ENCODE measurements around the gene UMAD1. TPM values are rescaled to one million over a fixed set of nuclear protein-coding genes. Genes with fewer than 3 reads are reported as not detected.

UMAD1 gene
- total RNA-seq, 1 donor from 2014 or later: 13.7 TPM

DNA sequence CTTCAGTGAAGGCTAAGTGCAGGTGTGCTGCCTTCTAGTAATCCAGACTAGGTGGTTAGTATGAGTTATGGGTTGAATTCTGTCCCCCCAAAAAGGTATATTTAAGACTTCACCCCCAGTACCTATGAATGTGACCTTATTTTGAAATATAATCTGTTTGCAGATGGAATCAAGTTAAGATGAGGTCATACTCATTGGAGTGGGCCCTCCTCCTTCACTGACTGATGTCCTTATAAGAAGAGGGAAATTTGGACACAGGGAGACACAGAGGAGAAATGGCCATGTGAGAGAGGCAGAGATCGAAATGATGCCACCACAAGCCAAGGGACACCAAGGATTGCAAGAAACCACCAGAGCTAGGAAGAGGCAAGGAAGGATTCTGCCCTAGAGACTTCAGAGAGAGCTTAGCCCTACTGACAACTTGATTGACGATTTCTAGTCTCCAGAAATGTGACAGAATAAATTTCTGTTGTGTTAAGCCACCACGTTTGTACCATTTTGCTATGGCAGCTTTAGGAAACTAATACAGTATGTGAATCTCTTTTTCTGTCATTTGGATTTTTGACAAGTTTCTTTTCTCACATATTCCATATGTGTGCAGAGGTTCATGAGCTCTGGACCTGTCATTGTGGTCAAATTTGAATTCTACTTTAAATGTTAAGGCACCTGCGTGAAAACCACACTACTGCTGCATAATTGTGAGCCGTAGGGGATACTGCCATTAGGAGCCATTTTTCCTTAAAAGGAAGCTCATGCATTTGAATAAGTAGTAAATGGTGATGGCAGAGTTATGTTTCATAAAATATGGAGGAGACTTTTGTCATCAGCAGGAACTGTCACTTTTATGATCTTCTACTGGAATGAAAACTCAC, 80.4 kb downstream of the UMAD1 start:
- no peak for DNase-seq (ENCODE audit: low spot score)

- DNase-seq (ENCODE audit: low spot score): no peak
Observed at GRCh38 chr7:7731732-7732131, 91.2 kb downstream of the UMAD1 start.

GRCh38 chr7:7732621-7733281, 92.2 kb downstream of the UMAD1 start:
- peak; percentile 64 for DNase-seq (ENCODE audit: low spot score)

DNA sequence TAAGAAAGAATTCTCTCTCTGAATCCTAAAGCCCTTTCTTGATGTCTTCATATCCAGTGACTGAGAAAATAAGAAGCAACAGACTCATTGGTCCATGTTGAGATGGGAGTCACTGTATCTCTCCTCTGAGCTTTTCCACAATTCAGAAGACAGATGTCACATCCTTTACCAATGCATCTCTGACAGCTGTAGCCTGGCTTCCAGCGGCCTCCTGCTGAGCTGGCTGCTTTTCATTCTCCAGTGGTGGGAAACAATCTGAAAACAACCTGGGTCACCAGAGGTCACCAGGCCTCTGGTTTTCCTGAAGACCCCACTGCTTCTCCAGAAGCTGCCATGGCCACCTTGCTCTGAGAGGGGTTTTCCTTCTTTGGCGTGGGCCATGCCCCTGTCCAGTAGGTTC, 96.1 kb downstream of the UMAD1 start:
- DNase-seq (ENCODE audit: low spot score): no peak

- DNase-seq (ENCODE audit: low spot score): no peak
Observed at GRCh38 chr7:7737674-7738073, 97.1 kb downstream of the UMAD1 start.

DNA sequence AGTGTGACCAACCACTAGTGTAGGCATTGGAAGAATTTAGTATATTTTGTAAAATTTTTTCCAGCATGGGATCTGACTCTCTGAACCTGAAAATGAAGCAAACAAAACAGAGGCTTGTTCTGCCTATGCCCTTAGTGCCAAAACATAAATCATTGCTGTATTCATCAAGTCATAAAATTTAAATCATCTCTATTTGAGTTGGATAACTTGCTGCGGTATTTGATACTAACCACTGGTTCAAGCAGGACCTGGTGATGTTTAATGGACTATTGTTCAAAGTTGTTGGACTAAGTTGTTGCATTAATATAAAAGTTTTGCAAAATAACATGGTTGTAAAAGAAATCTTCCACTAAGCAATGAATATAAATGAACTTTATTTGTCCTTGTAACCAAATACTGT, 97.6 kb downstream of the UMAD1 start:
- DNase-seq (ENCODE audit: low spot score): no peak

- DNase-seq (ENCODE audit: low spot score): no peak
Observed at GRCh38 chr7:7738622-7739021, 98.1 kb downstream of the UMAD1 start.

GRCh38 chr7:7739204-7740036, 98.9 kb downstream of the UMAD1 start:
- no peak for DNase-seq (ENCODE audit: low spot score)

GRCh38 chr7:7740037-7740355, 99.4 kb downstream of the UMAD1 start:
- DNase-seq (ENCODE audit: low spot score): no peak

GRCh38 chr7:7742223-7742622, 101.7 kb downstream of the UMAD1 start:
- DNase-seq (ENCODE audit: low spot score): no peak

GRCh38 chr7:7745258-7745657, 104.7 kb downstream of the UMAD1 start:
- DNase-seq (ENCODE audit: low spot score): no peak

DNA sequence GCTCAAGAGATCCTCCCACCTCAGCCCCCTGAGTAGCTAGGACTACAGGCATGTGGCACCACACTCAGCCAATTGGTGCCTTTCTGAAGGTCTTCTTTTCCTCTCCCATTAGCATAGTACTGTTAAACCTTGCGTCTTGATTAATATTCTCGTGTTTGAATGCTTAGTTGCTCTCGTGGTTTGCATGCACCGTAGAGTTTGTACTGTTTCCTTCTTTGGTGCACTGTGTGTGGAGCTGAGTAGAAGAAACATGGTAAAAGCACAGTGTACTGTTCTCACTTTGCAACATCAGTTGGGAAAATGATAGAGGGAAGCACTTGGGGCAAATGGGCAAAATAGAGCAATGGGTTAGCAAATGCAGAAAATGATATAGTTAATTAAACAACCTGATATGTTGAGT, 105.4 kb downstream of the UMAD1 start:
- DNase-seq (ENCODE audit: low spot score): no peak

GRCh38 chr7:7746458-7746857, 105.9 kb downstream of the UMAD1 start:
- peak; percentile 64 for DNase-seq (ENCODE audit: low spot score)

DNA sequence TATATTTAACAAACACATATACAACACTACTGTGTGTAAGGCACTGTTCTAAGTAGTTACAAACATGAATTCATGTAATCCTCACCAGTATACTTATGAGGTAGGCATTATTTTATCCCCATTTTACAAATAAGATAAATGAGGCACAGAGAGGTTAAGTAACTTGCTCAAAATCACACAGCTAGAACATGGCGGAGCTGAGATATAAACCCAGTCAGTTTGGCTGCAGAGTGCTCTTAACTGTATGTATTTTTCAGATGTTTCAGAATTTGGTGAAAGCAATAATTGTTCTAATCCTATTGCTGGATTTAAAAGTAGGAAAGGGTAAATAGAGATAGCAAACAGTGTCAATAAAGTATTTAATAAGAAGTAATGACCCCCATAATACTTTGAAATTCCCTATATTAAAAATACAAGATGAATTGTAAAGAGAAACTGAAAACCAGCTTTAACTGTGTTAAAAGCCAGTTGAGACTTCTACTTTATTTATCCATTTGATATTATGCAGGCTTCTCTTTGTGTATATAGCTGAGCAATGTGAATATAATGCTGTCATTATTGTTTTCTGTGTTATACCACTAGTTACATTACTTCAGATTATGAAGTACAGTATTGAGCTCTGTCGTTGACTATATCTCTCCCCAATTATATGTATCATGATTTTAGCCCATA, 110.2 kb downstream of the UMAD1 start:
- DNase-seq (ENCODE audit: low spot score): no peak

GRCh38 chr7:7751243-7752092, 110.9 kb downstream of the UMAD1 start:
- no peak for DNase-seq (ENCODE audit: low spot score)

- no peak for DNase-seq (ENCODE audit: low spot score)
Observed at GRCh38 chr7:7756577-7756976, 116.0 kb downstream of the UMAD1 start.

- peak; percentile 49 for DNase-seq (ENCODE audit: low spot score)
Observed at GRCh38 chr7:7757576-7757975, 117.0 kb downstream of the UMAD1 start.

DNA sequence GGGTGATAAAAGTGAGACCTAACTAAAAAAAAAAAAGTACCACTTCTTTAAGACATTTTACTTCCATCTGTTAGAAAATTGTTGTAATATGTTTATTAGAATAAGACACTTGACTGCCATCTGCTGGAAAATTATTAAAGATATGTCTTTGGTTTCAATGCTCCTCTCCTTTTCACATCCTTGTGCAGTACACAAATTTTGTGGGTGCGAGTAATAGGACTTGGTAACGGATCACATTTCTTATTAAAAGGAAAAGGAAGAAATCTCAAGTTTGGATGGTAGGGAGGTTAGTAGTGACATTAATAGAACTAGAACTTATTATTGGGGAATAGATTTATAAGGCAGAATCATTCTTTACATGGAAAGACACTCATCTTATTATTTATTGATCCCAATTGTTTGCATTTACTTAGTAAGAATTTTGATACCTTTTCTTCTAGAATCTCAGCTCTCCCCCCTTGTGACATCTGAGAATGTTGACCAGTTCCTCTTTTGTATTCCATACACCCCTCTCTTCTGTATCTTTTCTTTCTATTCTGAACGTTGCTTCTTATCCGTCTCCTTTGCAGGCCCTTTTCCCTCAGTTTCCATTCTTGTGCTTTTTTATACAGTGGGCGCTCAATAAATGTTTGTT, 120.9 kb downstream of the UMAD1 start:
- DNase-seq (ENCODE audit: low spot score): peak; percentile 71

- peak; percentile 91 for DNase-seq (ENCODE audit: low spot score)
Observed at GRCh38 chr7:7761974-7762779, 121.6 kb downstream of the UMAD1 start.
